ENCODE measurements around the gene ATP5F1B.

Gene ATP5F1B

GRCh38 chr12:56591126-56591525 is 54.7 kb downstream of the ATP5F1B start:
- Histone ChIP-seq H3K9ac (ENCODE audit: low read length) (no peak overlapping the region), H3K9me2 (replicated peaks; ENCODE audit: insufficient read depth, low read length) (no peaks in the 10 kb centered on the region), H2AFZ (ENCODE audit: low read depth, low read length, severe bottlenecking) (no peak overlapping the region), H3K9me3 (ENCODE audit: insufficient read depth, low read length) (no peaks in the 10 kb centered on the region), H4K20me1 (ENCODE audit: low read depth, low read length) (no peaks in the 10 kb centered on the region), H3K79me2 (ENCODE audit: insufficient read depth, low read length) (no peaks in the 10 kb centered on the region), H3F3A (ENCODE audit: insufficient read depth) (no peaks in the 10 kb centered on the region), H3K4me3 (ENCODE audit: insufficient read depth, low read length, poor library complexity, severe bottlenecking) (no peak overlapping the region), H3K27ac (ENCODE audit: low read depth, low read length) (no peak overlapping the region), H3K36me3 (ENCODE audit: low read length) (no peaks in the 10 kb centered on the region; the same call in 1 of the 2 replicates), H3K4me2 (ENCODE audit: low read depth, low read length, poor library complexity, severe bottlenecking) (no peak overlapping the region), H3K27me3 (ENCODE audit: low read length) (no peaks in the 10 kb centered on the region)
- TF ChIP-seq EZH2phosphoT487 (conservative IDR thresholded peaks at IDR 0.05; ENCODE audit: low read length) (no peak), CTCF (IDR thresholded peaks at IDR 0.05; ENCODE audit: insufficient read depth, low read length, poor library complexity, severe bottlenecking) (no peak)

- no peaks in the 10 kb centered on the region for H3K36me3 ChIP-seq (ENCODE audit: low read length)
- no peaks in the 10 kb centered on the region for H3K79me2 ChIP-seq (ENCODE audit: insufficient read depth, low read length)
- H3K27me3 ChIP-seq (ENCODE audit: low read length), result no peaks in the 10 kb centered on the region
- H2AFZ ChIP-seq (ENCODE audit: low read depth, low read length, severe bottlenecking), result no peak overlapping the region
- H3K4me2 ChIP-seq (ENCODE audit: low read depth, low read length, poor library complexity, severe bottlenecking), result no peak overlapping the region
- no peaks in the 10 kb centered on the region for H4K20me1 ChIP-seq (ENCODE audit: low read depth, low read length)
- H3K9me3 ChIP-seq (ENCODE audit: insufficient read depth, low read length), result no peaks in the 10 kb centered on the region
- no peaks in the 10 kb centered on the region for H3K9me2 ChIP-seq (replicated peaks; ENCODE audit: insufficient read depth, low read length)
- H3K4me3 ChIP-seq (ENCODE audit: insufficient read depth, low read length, poor library complexity, severe bottlenecking), result no peak overlapping the region
- H3K9ac ChIP-seq (ENCODE audit: low read length), result no peak overlapping the region
- TF ChIP-seq EZH2phosphoT487 (conservative IDR thresholded peaks at IDR 0.05; ENCODE audit: low read length) (no peak), CTCF (IDR thresholded peaks at IDR 0.05; ENCODE audit: insufficient read depth, low read length, poor library complexity, severe bottlenecking) (peak; percentile 41)
- no peaks in the 10 kb centered on the region for H3F3A ChIP-seq (ENCODE audit: insufficient read depth)
- H3K27ac ChIP-seq (ENCODE audit: low read depth, low read length), result no peak overlapping the region
Observed at GRCh38 chr12:56590237-56590830, 55.5 kb downstream of the ATP5F1B start.

GRCh38 chr12:56589783-56590182 is 56.0 kb downstream of the ATP5F1B start:
- H3F3A ChIP-seq (ENCODE audit: insufficient read depth), result no peaks in the 10 kb centered on the region
- H3K36me3 ChIP-seq (ENCODE audit: low read length), result no peaks in the 10 kb centered on the region

More at GRCh38 chr12:56589783-56590182, 56.0 kb downstream of the ATP5F1B start:
- TF ChIP-seq EZH2phosphoT487 (conservative IDR thresholded peaks at IDR 0.05; ENCODE audit: low read length), result no peak
- no peak for TF ChIP-seq CTCF (IDR thresholded peaks at IDR 0.05; ENCODE audit: insufficient read depth, low read length, poor library complexity, severe bottlenecking)
- Histone ChIP-seq H3K79me2 (ENCODE audit: insufficient read depth, low read length) (no peaks in the 10 kb centered on the region), H2AFZ (ENCODE audit: low read depth, low read length, severe bottlenecking) (no peak overlapping the region), H3K9me2 (replicated peaks; ENCODE audit: insufficient read depth, low read length) (no peaks in the 10 kb centered on the region), H3K4me2 (ENCODE audit: low read depth, low read length, poor library complexity, severe bottlenecking) (no peak overlapping the region), H4K20me1 (ENCODE audit: low read depth, low read length) (no peaks in the 10 kb centered on the region), H3K9ac (ENCODE audit: low read length) (no peak overlapping the region), H3K4me3 (ENCODE audit: insufficient read depth, low read length, poor library complexity, severe bottlenecking) (no peak overlapping the region), H3K27ac (ENCODE audit: low read depth, low read length) (no peak overlapping the region), H3K9me3 (ENCODE audit: insufficient read depth, low read length) (no peaks in the 10 kb centered on the region), H3K27me3 (ENCODE audit: low read length) (no peaks in the 10 kb centered on the region)
